CD4-positive, alpha-beta T cell treated with Interleukin-1 beta for 1 hour (primary cell): Measurements from ENCODE around the gene ABI3BP.

Experiments used
- DNase-seq, 2 donors: peaks; one replicate each; pipeline ENCODE4 v3.0.0-alpha.2; 2020 to 2022

The ABI3BP gene

GRCh38 chr3:100879195-100879810 is 113.9 kb downstream of the ABI3BP start:
- DNase-seq, result no peak

GRCh38 chr3:100877286-100877685 is 115.9 kb downstream of the ABI3BP start:
- no peak for DNase-seq

GRCh38 chr3:100875239-100875638 is 118.0 kb downstream of the ABI3BP start:
- no peak for DNase-seq

- no peak for DNase-seq
These were observed 119.6 kb downstream of the ABI3BP start for GRCh38 chr3:100873611-100874010.

GRCh38 chr3:100871306-100871705 is 121.9 kb downstream of the ABI3BP start:
- DNase-seq, result no peak

- DNase-seq, result no peak
These were observed 123.4 kb downstream of the ABI3BP start for GRCh38 chr3:100869787-100870186.

GRCh38 chr3:100868894-100869293 is 124.3 kb downstream of the ABI3BP start:
- DNase-seq, result no peak

GRCh38 chr3:100868096-100868495 is 125.1 kb downstream of the ABI3BP start:
- DNase-seq, result no peak

GRCh38 chr3:100865442-100865841 is 127.8 kb downstream of the ABI3BP start:
- DNase-seq, result no peak

- no peak for DNase-seq
These were observed 128.6 kb downstream of the ABI3BP start for GRCh38 chr3:100864471-100865250.

- no peak for DNase-seq
These were observed 135.4 kb downstream of the ABI3BP start for GRCh38 chr3:100857863-100858262.

GRCh38 chr3:100856821-100857220 is 136.4 kb downstream of the ABI3BP start:
- no peak for DNase-seq

- DNase-seq, result no peak
These were observed 140.4 kb downstream of the ABI3BP start for GRCh38 chr3:100852840-100853239.

- no peak for DNase-seq
These were observed 142.5 kb downstream of the ABI3BP start for GRCh38 chr3:100850701-100851100.

GRCh38 chr3:100850156-100850555 is 143.1 kb downstream of the ABI3BP start:
- DNase-seq, result no peak

GRCh38 chr3:100844063-100844936 is 148.9 kb downstream of the ABI3BP start:
- no peak for DNase-seq

GRCh38 chr3:100838157-100838556 is 155.1 kb downstream of the ABI3BP start:
- no peak for DNase-seq

- DNase-seq, result no peak
These were observed 156.6 kb downstream of the ABI3BP start for GRCh38 chr3:100836661-100837060.

GRCh38 chr3:100834332-100834731 is 158.9 kb downstream of the ABI3BP start:
- DNase-seq, result no peak

- no peak for DNase-seq
These were observed 159.7 kb downstream of the ABI3BP start for GRCh38 chr3:100833483-100833882.

- no peak for DNase-seq
These were observed 161.6 kb downstream of the ABI3BP start for GRCh38 chr3:100831629-100832028.

GRCh38 chr3:100830931-100831330 is 162.3 kb downstream of the ABI3BP start:
- no peak for DNase-seq

GRCh38 chr3:100825574-100825973 is 167.6 kb downstream of the ABI3BP start:
- no peak for DNase-seq

- DNase-seq, result no peak
These were observed 177.6 kb downstream of the ABI3BP start for GRCh38 chr3:100815583-100815982.
